Keratinocyte (primary cell): ENCODE data around the gene PCDH15. TPM values are rescaled to one million over a fixed set of nuclear protein-coding genes. Genes with fewer than 3 reads are reported as not detected.

ENCODE experiments used
- DNase-seq: peaks from one replicate; pipeline ENCODE4 v3.0.0-alpha.2; 2011; ENCODE audit warnings: low read depth, missing footprints, low spot score
- FAIRE-seq: peaks from 2 replicates; lab custom pipeline; 2011; peaks lifted over from hg19 to GRCh38; lab: Jason Lieb, UNC
- H2AFZ ChIP-seq: 2 replicates; pipeline ENCODE4 v1.6.0; 2012; ENCODE audit warnings: low read length, control low read depth, inconsistent platforms; ENCODE audit not compliant: control insufficient read depth
- H3K27ac ChIP-seq: 2 replicates; pipeline ENCODE4 v1.5.1; 2011; ENCODE audit warnings: low read length; ENCODE audit not compliant: control insufficient read depth, insufficient read depth
- H3K27me3 ChIP-seq: 3 replicates; pipeline ENCODE4 v1.6.0; 2011; ENCODE audit warnings: low read length; ENCODE audit not compliant: control insufficient read depth, insufficient read depth; ENCODE audit errors: extremely low read depth
- H3K36me3 ChIP-seq, 2 experiments: 2 replicates in 1 of 2; 3 replicates in 1 of 2; pipeline ENCODE4 v1.5.1; 2011; ENCODE audit warnings: low read length in 2 of 2, mild to moderate bottlenecking in 1 of 2; ENCODE audit not compliant: control insufficient read depth in 2 of 2, insufficient read depth in 2 of 2; ENCODE audit errors: extremely low read depth in 1 of 2
- H3K4me1 ChIP-seq: 3 replicates; pipeline ENCODE4 v1.5.1; 2011; ENCODE audit warnings: low read length; ENCODE audit not compliant: control insufficient read depth, insufficient read depth; ENCODE audit errors: extremely low read depth
- H3K4me2 ChIP-seq: 3 replicates; pipeline ENCODE4 v1.6.0; 2011; ENCODE audit warnings: low read depth, low read length; ENCODE audit not compliant: control insufficient read depth, insufficient read depth; ENCODE audit errors: extremely low read depth
- H3K4me3 ChIP-seq, 3 experiments: fragments of 200-600 bp in 1 of 3; sonication (generic) in 1 of 3; 2 replicates in 2 of 3; 3 replicates in 1 of 3; pipeline ENCODE4 v1.5.1; 2011 to 2016; ENCODE audit warnings: low read length in 3 of 3, mild to moderate bottlenecking in 3 of 3, control low read depth in 2 of 3, inconsistent platforms in 1 of 3, low read depth in 1 of 3, mixed read lengths in 1 of 3, mixed run types in 1 of 3, moderate library complexity in 1 of 3; ENCODE audit not compliant: control insufficient read depth in 2 of 3, insufficient read depth in 2 of 3; ENCODE audit errors: extremely low read depth in 1 of 3
- H3K79me2 ChIP-seq: 2 replicates; pipeline ENCODE4 v1.6.0; 2012; ENCODE audit warnings: low read length; ENCODE audit not compliant: control insufficient read depth, insufficient read depth
- H3K9ac ChIP-seq: 3 replicates; pipeline ENCODE4 v1.6.0; 2011; ENCODE audit warnings: low read length; ENCODE audit not compliant: control insufficient read depth, insufficient read depth; ENCODE audit errors: extremely low read depth
- H3K9me1 ChIP-seq: 3 replicates; pipeline ENCODE4 v1.6.0; 2011; ENCODE audit warnings: low read length; ENCODE audit not compliant: control insufficient read depth, insufficient read depth; ENCODE audit errors: extremely low read depth
- H3K9me3 ChIP-seq: 2 replicates; pipeline ENCODE4 v1.5.1; 2012; ENCODE audit warnings: low read depth, low read length; ENCODE audit not compliant: control insufficient read depth
- H4K20me1 ChIP-seq: 3 replicates; pipeline ENCODE4 v1.6.0; 2011; ENCODE audit warnings: low read length; ENCODE audit not compliant: control insufficient read depth, insufficient read depth; ENCODE audit errors: extremely low read depth
- EZH2 ChIP-seq: IDR thresholded peaks from one replicate; pipeline ENCODE4 v1.6.1; 2012; ENCODE audit warnings: inconsistent platforms, mild to moderate bottlenecking, low read length, moderate library complexity
- dilution Hi-C: fragments of 300-500 bp; cut with MboI; formaldehyde crosslinking; loops from one replicate; pipeline ENCODE4 v1.7.0; 2020; ENCODE audit warnings: low sequenced_read_pairs; ENCODE audit not compliant: extremely low pct_ligation_motif_present
- polyA plus RNA-seq, 5 experiments: library from polyadenylated mRNA; depleted of rRNA in 3 of 5; stranded (reverse) in 3 of 5; stranded (forward) in 1 of 5; unstranded in 1 of 5; fragments of >200 nt; gene quantifications; 1 replicate in 1 of 5; 2 replicates in 3 of 5; 3 replicates in 1 of 5; pipeline versions ENCODE4 v1.2.1 to v1.2.3, GENCODE V29; 2011 to 2012; ENCODE audit warnings: missing spikeins in 2 of 5, low read depth in 1 of 5, low replicate concordance in 1 of 5
- TF ChIP-seq, protein P1 (sequence below), 3 experiments: IDR thresholded peaks in 1 of 3; conservative IDR thresholded peaks in 1 of 3; optimal IDR thresholded peaks in 1 of 3; 2 replicates in 2 of 3; 3 replicates in 1 of 3; pipeline versions ENCODE3 to v1.5.1; 2011; ENCODE audit warnings: low read length in 3 of 3, mild to moderate bottlenecking in 3 of 3, moderate library complexity in 2 of 3, control low read depth in 1 of 3, inconsistent platforms in 1 of 3; ENCODE audit not compliant: insufficient read depth in 2 of 3; ENCODE audit errors: extremely low read depth in 1 of 3

Gene PCDH15
- polyA plus RNA-seq, 1 donor (not counting 4 experiments of a cell fraction or from before 2014, with no cell fraction given) = not detected

DNA sequence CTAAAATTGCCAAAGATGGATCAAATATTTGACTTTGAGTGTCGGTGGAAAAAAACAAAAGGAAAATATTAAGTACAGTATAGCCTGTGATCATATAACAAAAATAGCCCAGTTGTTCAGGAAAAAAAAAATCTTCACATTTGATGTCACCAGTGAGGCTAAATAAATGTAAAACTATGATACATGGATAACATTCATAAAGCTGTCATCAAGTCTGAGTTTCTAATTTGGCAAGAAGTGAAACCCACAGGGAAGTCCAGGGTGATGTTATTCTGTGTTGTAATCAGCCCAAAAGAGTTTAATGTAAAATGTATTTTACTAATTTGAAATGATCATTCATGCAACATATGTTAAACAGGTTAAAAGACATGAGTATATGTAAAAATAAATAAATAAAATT is 908.0 kb downstream of the PCDH15 start:
- TF ChIP-seq, protein P1, sequence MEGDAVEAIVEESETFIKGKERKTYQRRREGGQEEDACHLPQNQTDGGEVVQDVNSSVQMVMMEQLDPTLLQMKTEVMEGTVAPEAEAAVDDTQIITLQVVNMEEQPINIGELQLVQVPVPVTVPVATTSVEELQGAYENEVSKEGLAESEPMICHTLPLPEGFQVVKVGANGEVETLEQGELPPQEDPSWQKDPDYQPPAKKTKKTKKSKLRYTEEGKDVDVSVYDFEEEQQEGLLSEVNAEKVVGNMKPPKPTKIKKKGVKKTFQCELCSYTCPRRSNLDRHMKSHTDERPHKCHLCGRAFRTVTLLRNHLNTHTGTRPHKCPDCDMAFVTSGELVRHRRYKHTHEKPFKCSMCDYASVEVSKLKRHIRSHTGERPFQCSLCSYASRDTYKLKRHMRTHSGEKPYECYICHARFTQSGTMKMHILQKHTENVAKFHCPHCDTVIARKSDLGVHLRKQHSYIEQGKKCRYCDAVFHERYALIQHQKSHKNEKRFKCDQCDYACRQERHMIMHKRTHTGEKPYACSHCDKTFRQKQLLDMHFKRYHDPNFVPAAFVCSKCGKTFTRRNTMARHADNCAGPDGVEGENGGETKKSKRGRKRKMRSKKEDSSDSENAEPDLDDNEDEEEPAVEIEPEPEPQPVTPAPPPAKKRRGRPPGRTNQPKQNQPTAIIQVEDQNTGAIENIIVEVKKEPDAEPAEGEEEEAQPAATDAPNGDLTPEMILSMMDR (optimal IDR thresholded peaks at IDR 0.05 in 1 of 3, IDR thresholded peaks at IDR 0.05 in 1 of 3, conservative IDR thresholded peaks at IDR 0.05 in 1 of 3; ENCODE audit: extremely low read depth in 1 of 3, insufficient read depth in 2 of 3, low read length in 3 of 3) = no peak
- Histone ChIP-seq H3K4me2 (no peak overlapping the region), H3K4me3 (no peak overlapping the region), H4K20me1 (no peaks in the 10 kb centered on the region), H3K4me1 (no peaks in the 10 kb centered on the region), H3K36me3 (no peaks in the 10 kb centered on the region), H2AFZ (no peak overlapping the region), H3K9ac (no peak overlapping the region), H3K27ac (no peak overlapping the region), H3K9me1 (no peaks in the 10 kb centered on the region), H3K79me2 (no peaks in the 10 kb centered on the region), H3K27me3 (no peaks in the 10 kb centered on the region), H3K9me3 (no peaks in the 10 kb centered on the region)
- dilution Hi-C loops = no loop called here
- FAIRE-seq (no peak), DNase-seq (no peak)

DNA sequence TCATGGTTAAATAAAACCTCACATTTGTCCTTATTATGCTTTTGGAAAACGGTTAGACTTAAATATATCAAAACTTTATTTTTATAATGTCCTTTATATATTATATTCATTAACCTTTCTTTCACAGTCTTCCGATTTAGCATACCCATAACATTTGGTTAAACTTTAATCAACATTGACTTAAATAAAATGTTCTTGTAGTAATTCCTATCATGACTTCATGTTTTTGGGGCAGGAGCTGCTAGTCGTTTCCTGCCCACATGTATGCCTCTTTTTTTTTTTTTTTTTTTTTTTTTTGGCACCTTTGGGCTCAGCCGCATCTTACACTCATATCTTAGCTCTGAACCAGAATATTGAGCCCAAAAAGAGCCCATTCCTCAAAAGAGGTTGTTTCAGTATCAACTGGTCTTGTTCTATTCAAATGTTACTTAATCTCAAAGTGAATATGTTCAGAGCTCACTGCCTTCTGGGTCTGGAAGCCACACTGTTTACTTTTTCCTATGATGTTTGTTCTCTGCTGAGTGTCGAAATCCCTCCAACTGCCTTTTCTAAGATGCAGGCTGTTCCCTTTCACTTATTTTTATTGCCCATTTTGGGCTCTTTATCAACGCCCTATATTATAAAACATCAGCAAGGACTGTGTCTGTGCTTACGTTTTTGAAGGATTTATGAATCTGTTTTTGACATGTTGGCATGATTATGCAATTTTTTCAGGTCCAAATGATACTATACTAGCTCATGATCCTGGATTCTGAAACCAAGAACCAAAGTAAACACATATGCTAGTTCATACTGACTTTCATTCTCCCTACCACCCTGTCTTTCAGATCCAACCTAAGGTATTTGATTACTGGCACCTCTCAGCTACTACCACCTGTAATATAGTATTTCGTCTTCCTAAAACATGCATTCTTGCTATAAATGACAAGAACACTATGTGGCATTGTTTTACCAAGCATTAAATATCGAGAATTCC is 914.4 kb downstream of the PCDH15 start:
- DNase-seq (no peak), FAIRE-seq (no peak)
- no peak overlapping the region for H3K4me3 ChIP-seq
- H3K4me1 ChIP-seq = no peaks in the 10 kb centered on the region
- dilution Hi-C loops = no loop called here
- no peak for TF ChIP-seq EZH2
- TF ChIP-seq, protein P1 (optimal IDR thresholded peaks at IDR 0.05 in 1 of 3, IDR thresholded peaks at IDR 0.05 in 1 of 3, conservative IDR thresholded peaks at IDR 0.05 in 1 of 3; ENCODE audit: extremely low read depth in 1 of 3, insufficient read depth in 2 of 3, low read length in 3 of 3) = no peak
- H3K4me2 ChIP-seq = no peak overlapping the region
- no peaks in the 10 kb centered on the region for H3K36me3 ChIP-seq
- no peaks in the 10 kb centered on the region for H3K27me3 ChIP-seq
- H3K9me1 ChIP-seq = no peaks in the 10 kb centered on the region
- H3K9ac ChIP-seq = no peak overlapping the region
- H3K9me3 ChIP-seq = no peaks in the 10 kb centered on the region
- no peak overlapping the region for H2AFZ ChIP-seq
- H3K27ac ChIP-seq = no peak overlapping the region
- no peaks in the 10 kb centered on the region for H3K79me2 ChIP-seq
- no peaks in the 10 kb centered on the region for H4K20me1 ChIP-seq
